IMR-90 (cell line): ENCODE results near the gene CCSER1. TPM values are rescaled to one million over a fixed set of nuclear protein-coding genes. Genes with fewer than 3 reads are reported as not detected.

Experiments
- ATAC-seq: fragments of 200-7000 bp; cut with Tn5 transposase; 2 replicates; pipeline ENCODE4 v1.9.1; 2020; ENCODE audit warnings: low read depth, mild to moderate bottlenecking, moderate library complexity
- BruUV-seq: library from RNA; stranded (reverse); fragments of 400-500 nt; replicated peaks from 2 replicates; lab custom pipeline; 2021; lab: Mats Ljungman, UMichigan
- CTCF ChIA-PET: fragments of 300-600 bp; formaldehyde crosslinking; extraction: SDS; loops from one replicate; lab custom pipeline; 2021; ENCODE audit warnings: antibody characterized with exemption; lab: Yijun Ruan, JAX
- POLR2A ChIA-PET: fragments of 300-600 bp; sonication (Branson Sonifier 250); formaldehyde crosslinking; loops from one replicate; lab custom pipeline; 2022; ENCODE audit warnings: antibody characterized with exemption; ENCODE audit not compliant: unreplicated experiment; lab: Charles Lee
- DNase-seq: peaks from one replicate; pipeline ENCODE4 v3.0.0; 2013
- H2AFZ ChIP-seq: replicated peaks from 2 replicates; pipeline ENCODE3; 2013; ENCODE audit warnings: low read length, mild to moderate bottlenecking; ENCODE audit not compliant: poor library complexity
- H2AK5ac ChIP-seq: 2 replicates; pipeline ENCODE4 v1.6.1; 2013; ENCODE audit warnings: low read depth, low read length, inconsistent platforms
- H2AK9ac ChIP-seq: replicated peaks from 2 replicates; pipeline ENCODE3; 2013; ENCODE audit warnings: mild to moderate bottlenecking, low read depth, low read length, moderate library complexity; ENCODE audit not compliant: poor library complexity
- H2BK120ac ChIP-seq: 2 replicates; pipeline ENCODE4 v1.6.1; 2013; ENCODE audit warnings: low read depth, low read length, inconsistent platforms
- H2BK15ac ChIP-seq: 3 replicates; pipeline ENCODE4 v1.6.1; 2013; ENCODE audit warnings: low read depth, low read length, inconsistent platforms
- H2BK20ac ChIP-seq: 2 replicates; pipeline ENCODE4 v1.6.1; 2013; ENCODE audit warnings: low read depth, mild to moderate bottlenecking, inconsistent platforms, low read length, moderate library complexity
- H2BK5ac ChIP-seq: 2 replicates; pipeline ENCODE4 v1.6.1; 2013; ENCODE audit warnings: mild to moderate bottlenecking, low read depth, low read length, inconsistent platforms; ENCODE audit not compliant: poor library complexity, severe bottlenecking
- H3K14ac ChIP-seq: replicated peaks from 2 replicates; pipeline ENCODE4 v1.6.1; 2013; ENCODE audit warnings: low read depth, low read length, inconsistent platforms
- H3K18ac ChIP-seq: 2 replicates; pipeline ENCODE4 v1.6.1; 2013; ENCODE audit warnings: low read depth, low read length, control low read depth
- H3K23ac ChIP-seq: 2 replicates; pipeline ENCODE4 v1.6.1; 2013; ENCODE audit warnings: low read depth, low read length, inconsistent platforms
- H3K27ac ChIP-seq: 2 replicates; pipeline ENCODE4 v1.5.1; 2013; ENCODE audit warnings: mild to moderate bottlenecking, control low read depth, low read length; ENCODE audit not compliant: insufficient read depth
- H3K27me3 ChIP-seq: 2 replicates; pipeline ENCODE4 v1.6.1; 2013; ENCODE audit warnings: low read length; ENCODE audit not compliant: control insufficient read depth, insufficient read depth
- H3K36me3 ChIP-seq: 2 replicates; pipeline ENCODE4 v1.6.1; 2013; ENCODE audit warnings: low read length, mixed read lengths; ENCODE audit not compliant: control insufficient read depth, insufficient read depth
- H3K4ac ChIP-seq: 2 replicates; pipeline ENCODE4 v1.6.1; 2013; ENCODE audit warnings: low read depth, low read length, inconsistent platforms
- H3K4me1 ChIP-seq: 2 replicates; pipeline ENCODE4 v1.6.1; 2013; ENCODE audit warnings: low read length, mixed read lengths; ENCODE audit not compliant: control insufficient read depth, insufficient read depth
- H3K4me2 ChIP-seq: 2 replicates; pipeline ENCODE4 v1.6.1; 2013; ENCODE audit warnings: low read depth, mild to moderate bottlenecking, control low read depth, low read length, moderate library complexity
- H3K4me3 ChIP-seq: 2 replicates; pipeline ENCODE4 v1.5.1; 2013; ENCODE audit warnings: low read depth, mild to moderate bottlenecking, control low read depth, low read length, moderate library complexity; ENCODE audit not compliant: insufficient read depth
- H3K56ac ChIP-seq: 2 replicates; pipeline ENCODE4 v1.6.1; 2013; ENCODE audit warnings: low read length, inconsistent platforms; ENCODE audit not compliant: insufficient read depth; ENCODE audit errors: extremely low read depth
- H3K79me1 ChIP-seq, 2 experiments: 2 replicates each; pipeline ENCODE4 v1.6.1; 2013; ENCODE audit warnings: low read length in 2 of 2, inconsistent platforms in 1 of 2, low read depth in 1 of 2
- H3K9ac ChIP-seq: 2 replicates; pipeline ENCODE4 v1.6.1; 2013; ENCODE audit warnings: low read depth, low read length, control low read depth
- H3K9me1 ChIP-seq: 2 replicates; pipeline ENCODE4 v1.6.1; 2013; ENCODE audit warnings: low read length, inconsistent platforms; ENCODE audit not compliant: insufficient read depth
- H3K9me3 ChIP-seq: 2 replicates; pipeline ENCODE4 v1.6.1; 2013; ENCODE audit warnings: low read length; ENCODE audit not compliant: control insufficient read depth, insufficient read depth
- H4K20me1 ChIP-seq: 2 replicates; pipeline ENCODE4 v1.6.1; 2013; ENCODE audit warnings: low read length, inconsistent platforms; ENCODE audit not compliant: insufficient read depth
- H4K5ac ChIP-seq: 2 replicates; pipeline ENCODE4 v1.6.1; 2013; ENCODE audit warnings: mild to moderate bottlenecking, low read depth, low read length, control low read depth
- H4K8ac ChIP-seq, 2 experiments: 2 replicates each; pipeline ENCODE4 v1.6.1; 2013; ENCODE audit warnings: low read depth in 2 of 2, low read length in 2 of 2, control low read depth in 1 of 2, inconsistent platforms in 1 of 2
- H4K91ac ChIP-seq: 2 replicates; pipeline ENCODE4 v1.6.1; 2013; ENCODE audit warnings: low read depth, low read length, inconsistent platforms; ENCODE audit not compliant: insufficient read depth
- BHLHE40 ChIP-seq: fragments of 150-350 bp; IDR thresholded peaks from 2 replicates; pipeline ENCODE4 v1.6.1; 2016; ENCODE audit warnings: mild to moderate bottlenecking, low read depth, low read length
- CEBPB ChIP-seq: IDR thresholded peaks from 2 replicates; pipeline ENCODE4 v1.6.1; 2012; ENCODE audit warnings: low read depth, low read length, improper control_type of control experiment
- FOS ChIP-seq: fragments of 150-350 bp; IDR thresholded peaks from 2 replicates; pipeline ENCODE4 v1.6.1; 2016; ENCODE audit warnings: low read depth, low read length
- MAFK ChIP-seq: IDR thresholded peaks from 2 replicates; pipeline ENCODE4 v1.6.1; 2012; ENCODE audit warnings: low read depth, low read length, improper control_type of control experiment
- MAZ ChIP-seq: IDR thresholded peaks from 2 replicates; pipeline ENCODE4 v1.6.1; 2012; ENCODE audit warnings: low read depth, mild to moderate bottlenecking, low read length, improper control_type of control experiment, moderate library complexity, borderline replicate concordance
- MXI1 ChIP-seq: IDR thresholded peaks from 2 replicates; pipeline ENCODE4 v1.6.1; 2012; ENCODE audit warnings: low read depth, mild to moderate bottlenecking, low read length, moderate library complexity, borderline replicate concordance
- NFE2L2 ChIP-seq: fragments of 150-350 bp; IDR thresholded peaks from 2 replicates; pipeline ENCODE4 v1.6.1; 2016; ENCODE audit warnings: low read depth, mild to moderate bottlenecking, low read length
- POLR2A ChIP-seq: IDR thresholded peaks from 2 replicates; pipeline ENCODE4 v1.6.1; 2012; ENCODE audit warnings: mild to moderate bottlenecking, low read depth, low read length
- RAD21 ChIP-seq: IDR thresholded peaks from 2 replicates; pipeline ENCODE4 v1.6.1; 2012; ENCODE audit warnings: low read length, improper control_type of control experiment
- RCOR1 ChIP-seq: IDR thresholded peaks from 2 replicates; pipeline ENCODE4 v1.6.1; 2012; ENCODE audit warnings: mild to moderate bottlenecking, low read length, improper control_type of control experiment; ENCODE audit not compliant: insufficient replicate concordance
- RFX5 ChIP-seq: IDR thresholded peaks from 2 replicates; pipeline ENCODE4 v1.8.0; 2012; ENCODE audit warnings: low read depth, mild to moderate bottlenecking, low read length, moderate library complexity
- SMC3 ChIP-seq: fragments of 150-350 bp; IDR thresholded peaks from 2 replicates; pipeline ENCODE4 v1.6.1; 2016; ENCODE audit warnings: low read depth, mild to moderate bottlenecking, antibody characterized with exemption, low read length, moderate library complexity
- USF2 ChIP-seq: fragments of 150-350 bp; IDR thresholded peaks from 2 replicates; pipeline ENCODE4 v1.6.1; 2017; ENCODE audit warnings: mild to moderate bottlenecking, antibody characterized with exemption, low read length, low read depth
- dilution Hi-C: fragments of 300-500 bp; cut with HindIII; formaldehyde crosslinking; loops from one replicate; pipeline ENCODE4 v1.14.3; 2018; ENCODE audit warnings: low sequenced_read_pairs; ENCODE audit not compliant: unreplicated experiment
- in situ Hi-C: fragments of 300-500 bp; cut with MboI; formaldehyde crosslinking; loops from 3 replicates; pipeline ENCODE4 v1.14.3; 2019; ENCODE audit warnings: low sequenced_read_pairs, inconsistent platforms, mixed read lengths
- intact Hi-C: fragments of 100-400 bp; cut with micrococcal nuclease; formaldehyde crosslinking; loops from 2 replicates; pipeline ENCODE4 v1.10.0; 2022
- polyA plus RNA-seq, 3 experiments: library from polyadenylated mRNA; depleted of rRNA; stranded (reverse); fragments of >200 nt; gene quantifications; 2 replicates each; pipeline ENCODE4 v1.2.3, GENCODE V29; 2012; ENCODE audit warnings: low replicate concordance in 1 of 3
- total RNA-seq: library from RNA; depleted of rRNA; stranded (reverse); fragments of >200 nt; gene quantifications from 2 replicates; pipeline ENCODE4 v1.2.3, GENCODE V29; 2012
- TF ChIP-seq, protein P1 (sequence below): fragments of 150-350 bp; IDR thresholded peaks from 2 replicates; pipeline ENCODE4 v1.6.1; 2016; ENCODE audit warnings: low read depth, mild to moderate bottlenecking, low read length, moderate library complexity, borderline replicate concordance
- TF ChIP-seq, protein P2 (sequence below): conservative IDR thresholded peaks from 2 replicates; pipeline ENCODE4 v1.5.1; 2012; ENCODE audit warnings: mild to moderate bottlenecking, low read depth, low read length, improper control_type of control experiment

CCSER1 gene
- total and polyA plus RNA-seq, 2 of the 4 experiments (the other 2 are of a cell fraction): not detected

- BruUV-seq: no TSS peak
- no peaks in the 10 kb centered on the region for H3K79me1 ChIP-seq
- no peaks in the 10 kb centered on the region for H3K36me3 ChIP-seq
- no peak overlapping the region for H3K9ac ChIP-seq
- no peak overlapping the region for H3K14ac ChIP-seq
- no peak overlapping the region for H3K27ac ChIP-seq
- H3K9me3 ChIP-seq: no peaks in the 10 kb centered on the region
- no peak overlapping the region for H4K8ac ChIP-seq
- no peak overlapping the region for H2BK20ac ChIP-seq
- H4K5ac ChIP-seq: no peak overlapping the region
- no peaks in the 10 kb centered on the region for H3K4me1 ChIP-seq
- H3K4me2 ChIP-seq: no peak overlapping the region
- no peak overlapping the region for H2BK15ac ChIP-seq
- H3K4me3 ChIP-seq: no peak overlapping the region
- no peak overlapping the region for H3K23ac ChIP-seq
- no peak overlapping the region for H4K91ac ChIP-seq
- ChIA-PET POLR2A (no interaction called here), CTCF (no interaction called here)
- H2AFZ ChIP-seq: no peak overlapping the region
- dilution Hi-C loops: no loop called here
- H3K4ac ChIP-seq: no peak overlapping the region
- H3K9me1 ChIP-seq: no peaks in the 10 kb centered on the region
- TF ChIP-seq CEBPB (no peak), MAFK (no peak), SMC3 (no peak), MXI1 (no peak), FOS (no peak), MAZ (no peak), RCOR1 (no peak), USF2 (no peak), POLR2A (no peak), RFX5 (no peak), BHLHE40 (no peak), NFE2L2 (no peak), RAD21 (no peak)
- TF ChIP-seq, protein P1, sequence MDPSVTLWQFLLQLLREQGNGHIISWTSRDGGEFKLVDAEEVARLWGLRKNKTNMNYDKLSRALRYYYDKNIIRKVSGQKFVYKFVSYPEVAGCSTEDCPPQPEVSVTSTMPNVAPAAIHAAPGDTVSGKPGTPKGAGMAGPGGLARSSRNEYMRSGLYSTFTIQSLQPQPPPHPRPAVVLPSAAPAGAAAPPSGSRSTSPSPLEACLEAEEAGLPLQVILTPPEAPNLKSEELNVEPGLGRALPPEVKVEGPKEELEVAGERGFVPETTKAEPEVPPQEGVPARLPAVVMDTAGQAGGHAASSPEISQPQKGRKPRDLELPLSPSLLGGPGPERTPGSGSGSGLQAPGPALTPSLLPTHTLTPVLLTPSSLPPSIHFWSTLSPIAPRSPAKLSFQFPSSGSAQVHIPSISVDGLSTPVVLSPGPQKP: no peak
- TF ChIP-seq, protein P2, sequence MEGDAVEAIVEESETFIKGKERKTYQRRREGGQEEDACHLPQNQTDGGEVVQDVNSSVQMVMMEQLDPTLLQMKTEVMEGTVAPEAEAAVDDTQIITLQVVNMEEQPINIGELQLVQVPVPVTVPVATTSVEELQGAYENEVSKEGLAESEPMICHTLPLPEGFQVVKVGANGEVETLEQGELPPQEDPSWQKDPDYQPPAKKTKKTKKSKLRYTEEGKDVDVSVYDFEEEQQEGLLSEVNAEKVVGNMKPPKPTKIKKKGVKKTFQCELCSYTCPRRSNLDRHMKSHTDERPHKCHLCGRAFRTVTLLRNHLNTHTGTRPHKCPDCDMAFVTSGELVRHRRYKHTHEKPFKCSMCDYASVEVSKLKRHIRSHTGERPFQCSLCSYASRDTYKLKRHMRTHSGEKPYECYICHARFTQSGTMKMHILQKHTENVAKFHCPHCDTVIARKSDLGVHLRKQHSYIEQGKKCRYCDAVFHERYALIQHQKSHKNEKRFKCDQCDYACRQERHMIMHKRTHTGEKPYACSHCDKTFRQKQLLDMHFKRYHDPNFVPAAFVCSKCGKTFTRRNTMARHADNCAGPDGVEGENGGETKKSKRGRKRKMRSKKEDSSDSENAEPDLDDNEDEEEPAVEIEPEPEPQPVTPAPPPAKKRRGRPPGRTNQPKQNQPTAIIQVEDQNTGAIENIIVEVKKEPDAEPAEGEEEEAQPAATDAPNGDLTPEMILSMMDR: no peak
- H3K27me3 ChIP-seq: no peaks in the 10 kb centered on the region
- H2BK5ac ChIP-seq: no peak overlapping the region
- H2AK9ac ChIP-seq: no peak overlapping the region
- no peak overlapping the region for H3K18ac ChIP-seq
- H4K20me1 ChIP-seq: no peaks in the 10 kb centered on the region
- H3K56ac ChIP-seq: no peak overlapping the region
- no peak overlapping the region for H2BK120ac ChIP-seq
- in situ Hi-C loops: no loop called here
- intact Hi-C loops: no loop called here
- DNase-seq (no peak), ATAC-seq (no peak)
- H2AK5ac ChIP-seq: no peak overlapping the region
These were observed 1299.5 kb downstream of the CCSER1 start for GRCh38 chr4:91426725-91427124.
